HG03045 (cell line): ENCODE measurements around the gene SLC44A3.
"Not testable (repeated sequence)": the region's sequence is repeated elsewhere in the genome, so short reads cannot be mapped to it uniquely, and the experiment has no call there.

Experiments
- ATAC-seq: cut with Tn5 transposase; IDR thresholded peaks from one replicate; pipeline ENCODE4 v1.9.1; 2021; ENCODE audit warnings: mild to moderate bottlenecking, moderate library complexity; ENCODE audit not compliant: unreplicated experiment

SLC44A3 gene

DNA sequence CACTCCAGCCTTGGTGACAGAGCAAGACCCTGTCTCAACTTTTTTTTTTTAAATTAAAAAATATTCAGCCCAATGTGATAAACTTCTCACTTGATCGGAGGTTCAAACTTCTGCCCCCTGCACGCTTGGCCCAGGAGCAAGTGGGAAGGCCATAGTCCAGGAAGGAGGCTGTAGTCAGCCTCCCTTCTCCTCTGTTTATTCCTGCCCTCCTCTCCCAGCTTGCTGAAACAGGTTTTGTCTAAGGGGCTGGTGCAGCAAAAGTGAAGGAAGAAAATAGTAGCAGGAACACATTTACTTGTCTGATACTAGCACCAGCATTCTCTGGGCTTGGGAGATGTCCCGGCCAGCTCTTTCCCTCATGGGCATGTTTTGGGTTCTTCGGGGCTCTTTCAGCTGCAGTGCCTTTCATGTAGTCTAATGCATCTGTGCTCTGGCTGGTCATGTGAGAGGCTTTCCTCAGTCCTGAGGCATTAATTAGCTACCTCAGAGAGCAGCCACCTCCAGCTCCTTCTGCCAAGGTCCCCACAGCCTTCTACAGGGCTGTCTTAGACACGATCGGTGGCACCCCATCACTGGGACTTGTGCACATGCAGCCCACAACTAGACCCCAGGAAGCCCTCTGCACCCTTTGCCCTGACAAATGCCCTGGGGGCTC, 12.9 kb downstream of the SLC44A3 start:
- ATAC-seq: no peak

DNA sequence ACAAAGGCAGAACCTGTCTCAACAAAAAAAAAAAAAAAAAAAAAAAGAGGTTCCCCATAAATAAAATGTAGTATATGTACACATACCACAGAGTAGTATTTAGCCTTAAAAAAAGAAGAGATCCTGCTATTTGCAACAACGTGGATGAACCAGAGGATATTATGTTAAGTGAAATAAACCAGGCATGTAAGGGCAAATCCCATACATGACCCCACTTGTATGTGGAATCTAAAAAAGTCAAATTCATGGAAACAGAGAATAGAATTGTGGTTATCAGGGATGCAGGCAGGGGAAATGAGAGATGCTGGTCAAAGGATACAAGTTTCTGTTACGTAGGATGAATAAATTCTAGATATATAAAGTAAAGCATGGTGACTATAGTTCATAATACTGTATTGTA, 16.7 kb downstream of the SLC44A3 start:
- ATAC-seq: no peak

DNA sequence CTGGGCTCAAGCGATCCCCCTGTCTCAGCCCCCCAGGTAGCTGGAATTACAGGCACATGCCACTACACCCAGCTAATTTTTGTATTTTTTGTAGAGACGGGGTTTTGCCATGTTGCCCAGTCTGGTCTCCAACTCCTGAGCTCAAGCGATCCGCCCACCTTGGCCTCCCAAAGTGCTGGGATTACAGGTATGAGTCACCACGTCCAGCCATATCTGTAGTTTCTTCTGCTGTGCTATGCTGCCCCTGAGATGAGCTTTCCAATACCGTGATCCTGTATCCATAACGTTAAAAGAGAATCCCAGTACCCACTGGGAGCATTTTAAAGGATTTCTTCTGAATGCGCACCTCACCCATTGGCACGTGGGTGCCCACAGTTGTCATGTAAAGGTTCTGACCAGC, 20.2 kb downstream of the SLC44A3 start:
- not testable (repeated sequence) for ATAC-seq

DNA sequence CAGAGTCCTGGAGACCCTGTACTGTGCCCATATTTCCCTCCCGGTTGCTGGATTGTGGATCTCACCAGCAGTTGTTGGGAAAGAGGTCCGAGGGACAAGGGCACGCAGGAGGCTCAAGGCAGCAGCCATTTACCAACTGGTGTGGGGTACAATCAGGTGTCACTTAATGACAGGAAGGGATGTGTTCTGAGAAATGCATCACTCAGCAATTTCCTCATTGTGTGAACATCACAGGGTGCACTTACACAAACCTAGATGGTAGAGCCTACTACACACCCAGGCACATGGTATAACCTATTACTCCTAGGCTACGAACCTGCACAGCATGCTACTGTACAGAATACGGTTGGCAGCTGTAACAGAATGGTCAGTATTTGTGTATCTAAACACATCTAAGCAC, 20.7 kb downstream of the SLC44A3 start:
- ATAC-seq: no peak

DNA sequence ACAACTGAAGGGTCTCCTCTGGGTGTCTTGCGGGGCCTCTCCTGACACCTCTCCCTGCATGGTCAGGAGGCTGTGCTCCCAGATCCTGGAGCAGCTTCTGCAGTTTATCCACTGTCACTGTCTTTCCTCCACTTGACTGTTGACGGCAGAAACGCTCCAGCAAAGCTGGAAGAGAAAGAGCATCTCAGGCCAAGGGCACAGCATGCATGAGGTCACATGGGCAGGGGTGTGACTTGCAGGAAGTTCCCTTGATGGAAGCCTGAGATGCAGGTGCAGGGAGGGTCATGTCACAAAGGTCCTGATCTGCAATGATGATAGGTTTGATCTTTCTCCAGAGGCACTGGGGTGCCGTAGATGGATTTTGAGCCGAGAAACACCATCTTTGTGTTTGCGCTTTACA, 23.3 kb downstream of the SLC44A3 start:
- ATAC-seq: no peak

- ATAC-seq: no peak
Measured at GRCh38 chr1:94843846-94844245, 23.7 kb downstream of the SLC44A3 start.

DNA sequence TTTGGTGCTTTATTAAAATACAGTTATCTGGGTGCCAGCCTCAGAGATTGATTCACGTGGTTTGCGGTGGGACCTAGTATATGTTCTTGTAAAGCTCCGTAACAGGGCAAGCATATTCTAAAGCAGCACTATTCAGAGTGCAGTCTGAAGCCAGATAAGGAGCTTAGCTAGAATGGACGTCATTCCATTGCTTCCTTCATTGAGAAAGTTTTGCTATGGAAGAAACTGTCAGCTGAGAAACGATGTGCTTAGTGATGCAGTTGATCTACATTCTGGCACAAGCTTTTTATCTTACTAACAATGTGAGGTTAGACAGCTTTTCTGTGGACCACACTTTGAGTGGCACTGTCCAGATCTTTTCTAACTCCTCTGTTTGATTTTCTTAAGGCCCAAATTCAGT, 26.2 kb downstream of the SLC44A3 start:
- no peak for ATAC-seq

GRCh38 chr1:94851571-94851970, 31.4 kb downstream of the SLC44A3 start:
- no peak for ATAC-seq

GRCh38 chr1:94852788-94853187, 32.6 kb downstream of the SLC44A3 start:
- ATAC-seq: no peak

DNA sequence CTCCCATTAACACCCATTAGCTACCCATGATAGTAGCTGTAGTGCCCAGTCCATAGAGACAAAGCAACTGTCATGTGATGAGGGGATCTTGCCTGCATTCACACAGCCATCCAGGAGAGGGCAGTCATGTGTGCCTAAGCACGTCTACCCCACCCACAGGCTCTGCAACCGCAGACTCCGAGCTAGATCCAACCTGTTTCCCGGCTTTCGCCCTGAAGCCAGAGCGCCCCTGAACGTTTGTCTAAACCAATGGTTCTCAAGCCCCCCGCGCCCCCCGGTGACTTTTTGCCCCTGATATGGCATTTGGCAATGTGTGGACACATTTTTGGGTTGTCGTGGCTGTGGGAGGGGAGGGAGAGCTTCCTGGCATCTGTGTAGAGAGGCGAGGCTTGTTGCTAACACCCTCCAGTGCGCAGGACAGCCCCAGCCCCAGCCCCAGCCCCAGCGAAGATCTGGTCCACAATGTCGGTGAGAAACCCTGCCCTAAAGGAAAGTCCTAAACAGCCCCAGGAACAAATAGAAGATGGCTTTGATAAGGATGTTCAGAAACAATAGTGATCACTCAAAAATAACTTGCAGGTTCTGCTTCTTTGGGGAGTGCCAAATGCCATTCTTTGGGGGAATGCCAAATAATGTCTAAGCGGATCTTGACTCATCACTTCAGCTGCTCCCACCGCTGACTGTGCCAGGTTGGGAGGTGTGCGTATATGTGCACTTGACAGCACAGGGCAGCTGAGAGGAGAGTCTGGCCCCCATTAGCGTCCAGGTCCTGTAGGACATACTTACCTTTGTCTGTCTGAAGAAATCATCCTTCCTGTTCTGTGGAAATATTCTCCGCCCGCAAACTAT, 34.5 kb downstream of the SLC44A3 start:
- peak; percentile 99 for ATAC-seq

DNA sequence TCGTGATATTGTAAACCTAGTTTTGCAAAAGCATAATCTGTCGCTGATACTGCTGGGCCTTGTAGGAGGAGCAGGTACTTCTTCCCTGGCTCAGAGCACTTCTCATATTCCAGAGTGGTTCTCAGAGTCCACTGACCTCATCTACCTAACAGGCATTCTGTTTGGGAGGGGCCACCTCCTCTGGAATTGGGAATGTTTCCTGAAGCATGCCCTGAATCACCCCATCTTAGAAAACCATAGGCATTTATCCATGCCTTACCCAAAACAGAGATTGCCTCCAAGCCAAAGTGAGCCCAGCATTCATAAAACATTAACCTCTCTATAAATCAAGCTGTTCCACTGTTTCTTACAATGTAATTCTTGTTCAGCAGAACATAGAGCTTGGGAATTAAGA, 35.1 kb downstream of the SLC44A3 start:
- ATAC-seq: no peak

- no peak for ATAC-seq
Measured at GRCh38 chr1:94856004-94856403, 35.8 kb downstream of the SLC44A3 start.

GRCh38 chr1:94856868-94857267, 36.7 kb downstream of the SLC44A3 start:
- ATAC-seq: no peak

DNA sequence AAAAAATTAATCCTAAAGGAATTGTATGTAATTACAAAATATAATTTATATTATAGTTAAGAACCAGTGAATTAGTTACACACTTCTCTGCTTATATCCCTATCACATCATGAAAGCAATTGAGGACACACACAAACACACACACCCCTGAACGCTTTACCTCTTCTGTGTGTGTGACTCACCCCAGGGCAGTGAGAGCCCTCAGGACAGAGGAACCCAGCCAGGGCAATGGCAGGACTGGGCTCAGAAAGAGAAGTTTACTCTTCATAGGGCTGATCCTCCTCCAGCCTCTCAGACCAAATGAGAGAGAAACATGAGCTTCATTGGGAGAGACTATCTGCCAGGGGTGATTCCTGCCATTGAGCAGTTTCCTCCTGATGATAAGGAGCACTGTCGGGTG, 38.1 kb downstream of the SLC44A3 start:
- ATAC-seq: no peak

DNA sequence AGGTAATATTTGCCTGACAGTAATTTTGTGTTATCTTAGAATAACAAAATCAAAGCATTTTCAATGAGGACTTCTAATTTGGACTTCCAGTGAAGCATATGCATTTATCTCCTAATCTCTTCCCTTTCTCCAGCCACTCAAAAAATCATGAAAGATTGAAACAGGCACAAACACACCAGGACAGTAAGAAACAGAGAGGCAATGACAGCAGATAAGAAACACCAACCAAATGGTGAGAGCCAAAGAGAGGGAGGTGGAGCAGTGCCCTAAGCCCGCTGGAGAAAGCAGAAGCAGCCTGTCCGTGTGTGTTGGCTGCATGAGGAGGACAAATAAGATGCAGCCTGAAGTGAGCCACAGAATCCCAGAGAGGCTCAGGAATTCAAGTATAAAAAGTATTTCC, 39.0 kb downstream of the SLC44A3 start:
- ATAC-seq: no peak

- no peak for ATAC-seq
Measured at GRCh38 chr1:94862718-94863117, 42.6 kb downstream of the SLC44A3 start.

DNA sequence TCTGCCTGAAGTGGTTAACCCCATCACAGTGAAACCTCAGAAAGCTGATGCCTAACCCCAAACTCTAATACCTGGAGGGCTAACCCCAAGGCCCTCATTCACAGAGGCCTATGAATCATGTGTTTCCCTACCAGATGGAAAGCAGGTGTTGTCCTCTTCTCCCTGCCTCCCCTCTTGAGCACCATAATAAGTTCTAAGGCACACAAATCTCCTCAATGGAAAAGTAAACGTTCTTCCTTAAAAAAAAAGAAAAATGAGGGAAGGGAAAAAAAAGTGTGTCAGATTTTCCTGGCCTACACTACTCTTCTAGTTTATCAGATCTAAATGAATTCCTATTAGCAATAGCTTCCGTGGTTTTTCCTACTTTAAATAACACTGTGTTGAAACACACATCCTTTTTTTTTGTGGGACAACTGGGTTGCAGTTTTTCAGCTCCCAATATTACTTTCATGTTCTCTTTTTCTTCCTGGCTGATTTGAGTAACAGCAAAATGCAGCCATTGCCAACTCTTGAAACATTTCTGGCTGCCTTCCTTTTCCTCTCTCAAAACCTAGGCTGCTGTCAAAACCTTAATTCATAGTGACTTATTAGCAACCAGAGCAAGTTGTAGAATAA, 43.2 kb downstream of the SLC44A3 start:
- no peak for ATAC-seq

- no peak for ATAC-seq
Measured at GRCh38 chr1:94863919-94864318, 43.8 kb downstream of the SLC44A3 start.

DNA sequence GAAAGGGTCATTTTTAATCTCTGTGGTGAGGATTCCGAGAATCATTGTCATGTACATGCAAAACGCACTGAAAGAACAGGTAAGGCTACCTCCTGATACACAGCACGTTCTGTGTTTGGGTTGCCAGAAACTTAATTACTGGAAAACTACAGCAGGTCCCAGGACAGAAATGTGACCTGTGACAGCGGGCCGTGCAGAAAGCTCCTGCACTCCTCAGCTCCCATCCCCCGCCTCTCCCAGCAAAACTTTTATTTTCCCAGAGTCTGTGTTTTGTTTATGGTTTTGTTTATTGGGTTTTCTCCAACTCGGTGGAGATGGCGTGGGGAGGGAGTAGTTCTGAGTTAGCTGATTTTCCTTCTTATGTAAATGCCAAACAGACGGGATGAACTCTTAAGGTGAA, 44.7 kb downstream of the SLC44A3 start:
- no peak for ATAC-seq

DNA sequence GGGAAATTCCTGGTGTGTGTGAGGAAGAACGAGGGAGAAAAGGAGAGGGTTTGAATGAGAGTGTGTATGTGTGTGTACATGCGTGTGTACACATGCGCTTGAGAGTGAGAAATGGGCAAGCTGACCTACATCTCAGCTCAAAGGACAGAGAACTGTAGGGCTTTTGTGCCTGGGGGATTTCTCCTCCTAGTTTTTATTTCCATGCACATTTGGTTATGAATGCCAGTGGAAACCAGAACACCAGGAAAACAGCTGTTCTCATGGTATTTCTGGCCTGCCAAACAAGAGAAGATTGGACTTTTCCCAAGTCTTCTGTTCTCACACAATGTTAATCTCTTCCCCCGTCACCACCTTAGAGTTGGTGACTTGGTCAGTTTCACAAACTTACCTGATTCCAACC, 45.2 kb downstream of the SLC44A3 start:
- ATAC-seq: no peak

GRCh38 chr1:94866164-94866807, 46.1 kb downstream of the SLC44A3 start:
- ATAC-seq: no peak

- ATAC-seq: no peak
Measured at GRCh38 chr1:94871031-94871430, 50.9 kb downstream of the SLC44A3 start.
